Measurements from ENCODE around the gene DIPK1A. TPM values are rescaled to one million over a fixed set of nuclear protein-coding genes. Genes with fewer than 3 reads are reported as not detected.
A peak's percentile ranks its signal among the peaks of the same experiment; 100 is the strongest.

The DIPK1A gene
- total RNA-seq, 1 donor from 2014 or later, result 3.6 TPM

DNA sequence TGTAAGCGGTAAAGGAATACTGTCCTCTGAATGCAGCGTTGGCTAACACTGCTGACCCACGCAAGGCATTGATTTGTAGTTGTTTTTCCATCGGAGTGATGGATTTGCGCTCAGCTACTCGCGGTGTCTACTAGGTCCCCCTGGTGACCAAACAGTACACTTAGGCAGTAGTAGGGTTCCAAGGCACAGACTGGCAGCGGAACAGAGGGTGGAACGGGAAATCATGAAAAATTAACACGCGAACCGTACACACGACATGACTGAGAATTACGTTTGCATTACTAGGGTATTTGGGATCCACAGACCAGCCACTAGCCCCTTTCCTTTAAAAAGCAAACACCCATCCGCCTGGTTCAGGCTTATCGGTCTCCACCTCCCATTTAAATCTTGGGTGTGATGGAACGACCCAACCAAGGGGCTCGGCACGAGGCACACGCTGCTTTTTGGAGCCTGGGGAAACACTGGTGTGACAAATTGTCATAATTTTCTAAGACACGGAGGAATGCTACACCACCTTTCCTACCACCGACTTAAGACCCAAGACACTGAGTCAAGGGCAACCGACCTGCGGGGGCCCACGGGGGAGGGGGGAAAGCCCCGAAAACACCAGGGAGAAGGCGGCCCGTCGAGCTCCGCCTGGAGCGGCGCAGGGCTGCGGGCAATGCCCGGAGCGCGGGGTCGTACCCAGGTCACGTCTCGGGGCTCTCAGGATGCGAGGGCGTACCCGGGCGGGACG is 699 bp downstream of the DIPK1A start:
- no peaks in the 10 kb centered on the region for H3K36me3 ChIP-seq
- peak overlapping the region; percentile 89 for H2AFZ ChIP-seq (replicated peaks)
- Mint-ChIP-seq H3K4me3 (peak overlapping the region; percentile 91), H3K9me3 (no peaks in the 10 kb centered on the region), H3K4me1 (peaks cover 7% of the 10 kb centered on the region), H3K27ac (peak overlapping the region; percentile 5), H3K27me3 (ENCODE audit: insufficient read depth, low read depth) (peaks cover 2% of the 10 kb centered on the region), H3K36me3 (no peaks in the 10 kb centered on the region)
- H3F3A ChIP-seq (ENCODE audit: low read depth), result peaks cover 27% of the 10 kb centered on the region
- H3K9me3 ChIP-seq (ENCODE audit: low read depth), result no peaks in the 10 kb centered on the region
- peak; percentile 68 for DNase-seq (ENCODE audit: low spot score)
- no peak for TF ChIP-seq EZH2phosphoT487 (IDR thresholded peaks at IDR 0.05)
- TF ChIP-seq CTCF (IDR thresholded peaks at IDR 0.05), result peak; percentile 57
- H3K4me3 ChIP-seq, result peak overlapping the region; percentile 79
- H3K4me1 ChIP-seq, result peaks cover 8% of the 10 kb centered on the region
- no peak overlapping the region for H3K9ac ChIP-seq
- H4K20me1 ChIP-seq (ENCODE audit: low read depth), result no peaks in the 10 kb centered on the region
- peak overlapping the region; percentile 90 for H3K4me2 ChIP-seq
- H3K27ac ChIP-seq, result no peak overlapping the region
- H3K79me2 ChIP-seq (ENCODE audit: low read depth), result no peaks in the 10 kb centered on the region
- H3K27me3 ChIP-seq, result peaks cover 28% of the 10 kb centered on the region

GRCh38 chr1:92958203-92958970 is 2.9 kb downstream of the DIPK1A start:
- H3K27me3 ChIP-seq, result peaks cover 18% of the 10 kb centered on the region
- peaks cover 7% of the 10 kb centered on the region for H3K4me1 Mint-ChIP-seq
- no peaks in the 10 kb centered on the region for H3K9me3 Mint-ChIP-seq
- TF ChIP-seq EZH2 (IDR thresholded peaks at IDR 0.05) (no peak), EZH2phosphoT487 (IDR thresholded peaks at IDR 0.05) (no peak), CTCF (IDR thresholded peaks at IDR 0.05) (no peak)
- DNase-seq (ENCODE audit: low spot score), result no peak
- no peak overlapping the region for H3K4me3 Mint-ChIP-seq
- H3K4me1 ChIP-seq, result peaks cover 8% of the 10 kb centered on the region
- H3K27me3 Mint-ChIP-seq (ENCODE audit: insufficient read depth, low read depth), result peaks cover 2% of the 10 kb centered on the region
- no peak overlapping the region for H3K9ac ChIP-seq
- no peaks in the 10 kb centered on the region for H3K79me2 ChIP-seq (ENCODE audit: low read depth)
- no peaks in the 10 kb centered on the region for H4K20me1 ChIP-seq (ENCODE audit: low read depth)
- H3K9me3 ChIP-seq (ENCODE audit: low read depth), result no peaks in the 10 kb centered on the region
- no peak overlapping the region for H3K4me2 ChIP-seq
- H3K36me3 Mint-ChIP-seq, result no peaks in the 10 kb centered on the region
- H3K27ac Mint-ChIP-seq, result no peak overlapping the region
- H3F3A ChIP-seq (ENCODE audit: low read depth), result peaks cover 27% of the 10 kb centered on the region
- no peaks in the 10 kb centered on the region for H3K36me3 ChIP-seq
- no peak overlapping the region for H2AFZ ChIP-seq (replicated peaks)
- H3K4me3 ChIP-seq, result no peak overlapping the region
- no peak overlapping the region for H3K27ac ChIP-seq

GRCh38 chr1:92957030-92957734 is 4.1 kb downstream of the DIPK1A start:
- no peaks in the 10 kb centered on the region for H3K9me3 Mint-ChIP-seq
- H3K4me3 Mint-ChIP-seq, result no peak overlapping the region
- H3K9ac ChIP-seq, result no peak overlapping the region
- H3F3A ChIP-seq (ENCODE audit: low read depth), result peaks cover 17% of the 10 kb centered on the region
- no peak overlapping the region for H3K4me3 ChIP-seq
- no peaks in the 10 kb centered on the region for H3K36me3 Mint-ChIP-seq
- peaks cover 4% of the 10 kb centered on the region for H3K4me1 ChIP-seq
- no peaks in the 10 kb centered on the region for H3K79me2 ChIP-seq (ENCODE audit: low read depth)
- no peaks in the 10 kb centered on the region for H4K20me1 ChIP-seq (ENCODE audit: low read depth)
- H3K27ac Mint-ChIP-seq, result no peak overlapping the region
- H3K27me3 Mint-ChIP-seq (ENCODE audit: insufficient read depth, low read depth), result peaks cover 2% of the 10 kb centered on the region
- H3K4me1 Mint-ChIP-seq, result peaks cover 7% of the 10 kb centered on the region
- H3K27ac ChIP-seq, result no peak overlapping the region
- no peak overlapping the region for H3K4me2 ChIP-seq
- H3K9me3 ChIP-seq (ENCODE audit: low read depth), result no peaks in the 10 kb centered on the region
- TF ChIP-seq CTCF (IDR thresholded peaks at IDR 0.05), result no peak
- TF ChIP-seq EZH2phosphoT487 (IDR thresholded peaks at IDR 0.05), result no peak
- no peak for TF ChIP-seq EZH2 (IDR thresholded peaks at IDR 0.05)
- H3K36me3 ChIP-seq, result no peaks in the 10 kb centered on the region
- no peak overlapping the region for H2AFZ ChIP-seq (replicated peaks)
- no peak for DNase-seq (ENCODE audit: low spot score)
- H3K27me3 ChIP-seq, result peaks cover 11% of the 10 kb centered on the region

All from neural progenitor cell (in vitro differentiated cells).